Heart left ventricle (tissue), 13 donors: ENCODE measurements around the gene KRT3.

Source experiments
- POLR2A ChIP-seq, 2 donors: fragments of 450-650 bp; IDR thresholded peaks; one replicate each; pipeline ENCODE4 v1.6.1; 2017; ENCODE audit warnings: antibody characterized with exemption in 2 of 2, mild to moderate bottlenecking in 2 of 2, moderate library complexity in 2 of 2
- TF ChIP-seq, protein P1 (sequence below), 12 donors: fragments of 200-600 bp; sonication (generic) in 4 of 12; IDR thresholded peaks; one replicate each; pipeline versions ENCODE4 v1.5.0 to v1.8.0; 2018 to 2022; ENCODE audit warnings: antibody characterized with exemption in 12 of 12, mild to moderate bottlenecking in 5 of 12
- donor health status: ischemic (EF 13 %, LVEDD 7.1; RV severe dilation, severe dysfunction).
- donor health status: DM: no; HTN: yes; CAD: no.
- donor health status: DM: no; HTN: no; CAD: no.
- donor health status: ischemic (EF 25% LVEDD 6.9; RV normal size, moderate dysfunction).
- donor health status: ischemic (EF 25% LVEDD 5.7; RV mildly dilated, moderate dysfunction).
- donor health status: ischemic (EF 35%, LVEDD 5.7; RV mildly dilated, moderate dysfunction).
- donor health status: nonischemic (EF 11% LVEDD 7.7; RV severe dilation, severe dysfunction).
- donor health status: DM: yes; HTN: yes; CAD: no.
- donor health status: PGD.
- donor health status: ischemic (EF 29% LVEDD 5.4; RV normal size, mild dysfunction).
- donor health status: nonischemic (EF 23%, LVEDD 6.1; RV moderate dilation, normal function).

- TF ChIP-seq, protein P1, sequence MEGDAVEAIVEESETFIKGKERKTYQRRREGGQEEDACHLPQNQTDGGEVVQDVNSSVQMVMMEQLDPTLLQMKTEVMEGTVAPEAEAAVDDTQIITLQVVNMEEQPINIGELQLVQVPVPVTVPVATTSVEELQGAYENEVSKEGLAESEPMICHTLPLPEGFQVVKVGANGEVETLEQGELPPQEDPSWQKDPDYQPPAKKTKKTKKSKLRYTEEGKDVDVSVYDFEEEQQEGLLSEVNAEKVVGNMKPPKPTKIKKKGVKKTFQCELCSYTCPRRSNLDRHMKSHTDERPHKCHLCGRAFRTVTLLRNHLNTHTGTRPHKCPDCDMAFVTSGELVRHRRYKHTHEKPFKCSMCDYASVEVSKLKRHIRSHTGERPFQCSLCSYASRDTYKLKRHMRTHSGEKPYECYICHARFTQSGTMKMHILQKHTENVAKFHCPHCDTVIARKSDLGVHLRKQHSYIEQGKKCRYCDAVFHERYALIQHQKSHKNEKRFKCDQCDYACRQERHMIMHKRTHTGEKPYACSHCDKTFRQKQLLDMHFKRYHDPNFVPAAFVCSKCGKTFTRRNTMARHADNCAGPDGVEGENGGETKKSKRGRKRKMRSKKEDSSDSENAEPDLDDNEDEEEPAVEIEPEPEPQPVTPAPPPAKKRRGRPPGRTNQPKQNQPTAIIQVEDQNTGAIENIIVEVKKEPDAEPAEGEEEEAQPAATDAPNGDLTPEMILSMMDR (IDR thresholded peaks at IDR 0.05) = no peak
- TF ChIP-seq POLR2A (IDR thresholded peaks at IDR 0.05) = no peak
These were observed 19.0 kb downstream of the KRT3 start, which contains the start of gene KRT76 for GRCh38 chr12:52776913-52777395.
